Colonic mucosa (tissue), 4 donors: ENCODE results near the gene DMRTB1. TPM values are rescaled to one million over a fixed set of nuclear protein-coding genes. Genes with fewer than 3 reads are reported as not detected.

Source experiments
- DNase-seq: peaks from one replicate; pipeline ENCODE4 v3.0.0-alpha.2; 2020
- H3K27ac ChIP-seq: fragments of 200-600 bp; one replicate; pipeline ENCODE4 v1.8.0; 2021
- H3K27me3 ChIP-seq: fragments of 200-600 bp; one replicate; pipeline ENCODE4 v1.8.0; 2021
- H3K36me3 ChIP-seq: fragments of 200-600 bp; one replicate; pipeline ENCODE4 v1.8.0; 2021
- H3K4me1 ChIP-seq: fragments of 200-600 bp; one replicate; pipeline ENCODE4 v1.8.0; 2021; ENCODE audit warnings: mild to moderate bottlenecking
- H3K4me3 ChIP-seq: fragments of 200-600 bp; one replicate; pipeline ENCODE4 v1.8.0; 2021
- H3K9ac ChIP-seq, 2 donors: one replicate each; pipeline ENCODE4 v1.7.0; 2013; ENCODE audit warnings: control low read depth in 2 of 2, low read depth in 2 of 2, low read length in 2 of 2
- H3K9me3 ChIP-seq: fragments of 200-600 bp; one replicate; pipeline ENCODE4 v1.8.0; 2021
- intact Hi-C: fragments of 100-400 bp; cut with DNase I; formaldehyde crosslinking; loops from one replicate; pipeline ENCODE4 v1.14.1; 2022
- total RNA-seq, 2 donors: library from RNA; stranded (reverse); fragmentation: NEBNext Ultra II Directional in 1 of 2; extraction: Animal tissue kit (Norgen Biotek cat#: 25700) in 1 of 2; gene quantifications; one replicate each; pipeline ENCODE4 v1.2.1, GENCODE V29; 2021
- TF ChIP-seq, protein P1 (sequence below): fragments of 200-600 bp; IDR thresholded peaks from one replicate; pipeline ENCODE4 v1.8.0; 2022; ENCODE audit warnings: antibody characterized with exemption, mild to moderate bottlenecking
- donor health status: healthy.
- donor health status: DM: no; HTN: no; CAD: no.
- donor health status: DM: no; HTN: no; CAD: no.

The DMRTB1 gene
- total RNA-seq, 2 donors from 2014 or later, result not detected

DNA sequence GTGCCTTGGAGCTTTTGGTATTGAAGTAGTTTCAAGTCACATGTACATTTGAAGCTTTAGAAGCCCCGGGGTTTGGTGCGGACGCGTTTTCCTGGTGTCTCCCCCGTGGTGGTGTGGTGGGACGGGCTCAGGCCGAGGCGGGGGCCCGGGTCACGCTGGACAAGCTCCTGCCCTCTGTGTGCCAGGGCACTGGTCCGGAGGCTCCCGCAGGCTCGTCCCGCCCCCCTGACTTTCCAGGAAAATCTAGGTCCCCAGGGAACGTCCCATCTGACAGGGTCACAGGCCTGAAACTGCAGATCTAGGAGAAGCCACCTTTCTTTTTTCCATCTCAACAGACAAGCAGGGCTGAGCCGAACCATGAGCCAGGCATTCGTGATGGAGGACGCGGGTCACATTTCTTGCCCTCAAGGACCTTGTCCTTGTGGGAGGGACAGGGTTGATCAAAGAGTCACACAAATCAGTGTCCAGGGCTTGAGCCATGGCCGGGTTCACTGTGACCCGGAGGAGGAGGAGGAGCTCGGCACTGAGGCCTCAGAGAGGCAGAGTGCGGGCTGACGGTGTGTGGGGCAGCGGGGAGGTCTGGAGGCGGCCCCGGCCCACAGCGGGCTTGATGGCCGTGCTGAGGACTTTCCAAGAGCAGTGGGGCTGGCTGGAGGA lies 1.6 kb downstream of the DMRTB1 start:
- DNase-seq, result no peak
- intact Hi-C loops, result no loop called here
- H3K4me1 ChIP-seq, result no peaks in the 10 kb centered on the region

GRCh38 chr1:53461323-53462044 lies 2.3 kb downstream of the DMRTB1 start:
- no peaks in the 10 kb centered on the region for H3K27me3 ChIP-seq
- H3K4me3 ChIP-seq, result no peak overlapping the region
- DNase-seq, result no peak
- intact Hi-C loops, result no loop called here
- H3K27ac ChIP-seq, result no peak overlapping the region
- H3K9me3 ChIP-seq, result no peaks in the 10 kb centered on the region
- no peaks in the 10 kb centered on the region for H3K4me1 ChIP-seq
- H3K36me3 ChIP-seq, result no peaks in the 10 kb centered on the region
- TF ChIP-seq, protein P1, sequence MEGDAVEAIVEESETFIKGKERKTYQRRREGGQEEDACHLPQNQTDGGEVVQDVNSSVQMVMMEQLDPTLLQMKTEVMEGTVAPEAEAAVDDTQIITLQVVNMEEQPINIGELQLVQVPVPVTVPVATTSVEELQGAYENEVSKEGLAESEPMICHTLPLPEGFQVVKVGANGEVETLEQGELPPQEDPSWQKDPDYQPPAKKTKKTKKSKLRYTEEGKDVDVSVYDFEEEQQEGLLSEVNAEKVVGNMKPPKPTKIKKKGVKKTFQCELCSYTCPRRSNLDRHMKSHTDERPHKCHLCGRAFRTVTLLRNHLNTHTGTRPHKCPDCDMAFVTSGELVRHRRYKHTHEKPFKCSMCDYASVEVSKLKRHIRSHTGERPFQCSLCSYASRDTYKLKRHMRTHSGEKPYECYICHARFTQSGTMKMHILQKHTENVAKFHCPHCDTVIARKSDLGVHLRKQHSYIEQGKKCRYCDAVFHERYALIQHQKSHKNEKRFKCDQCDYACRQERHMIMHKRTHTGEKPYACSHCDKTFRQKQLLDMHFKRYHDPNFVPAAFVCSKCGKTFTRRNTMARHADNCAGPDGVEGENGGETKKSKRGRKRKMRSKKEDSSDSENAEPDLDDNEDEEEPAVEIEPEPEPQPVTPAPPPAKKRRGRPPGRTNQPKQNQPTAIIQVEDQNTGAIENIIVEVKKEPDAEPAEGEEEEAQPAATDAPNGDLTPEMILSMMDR, result no peak
- no peak overlapping the region for H3K9ac ChIP-seq

More for the DNA sequence above, 1.6 kb downstream of the DMRTB1 start:
- H3K27ac ChIP-seq, result no peak overlapping the region
- H3K36me3 ChIP-seq, result no peaks in the 10 kb centered on the region
- H3K9me3 ChIP-seq, result no peaks in the 10 kb centered on the region
- TF ChIP-seq, protein P1, result no peak
- no peak overlapping the region for H3K4me3 ChIP-seq
- no peak overlapping the region for H3K9ac ChIP-seq
- H3K27me3 ChIP-seq, result no peaks in the 10 kb centered on the region

- H3K27ac ChIP-seq, result no peak overlapping the region
- H3K4me1 ChIP-seq, result no peaks in the 10 kb centered on the region
- no peak for DNase-seq
- H3K27me3 ChIP-seq, result no peaks in the 10 kb centered on the region
- H3K9me3 ChIP-seq, result no peaks in the 10 kb centered on the region
- no peak overlapping the region for H3K4me3 ChIP-seq
- intact Hi-C loops, result no loop called here
- TF ChIP-seq, protein P1, result no peak
- no peak overlapping the region for H3K9ac ChIP-seq
- H3K36me3 ChIP-seq, result no peaks in the 10 kb centered on the region
These were observed 3.0 kb downstream of the DMRTB1 start for GRCh38 chr1:53462193-53462592.

DNA sequence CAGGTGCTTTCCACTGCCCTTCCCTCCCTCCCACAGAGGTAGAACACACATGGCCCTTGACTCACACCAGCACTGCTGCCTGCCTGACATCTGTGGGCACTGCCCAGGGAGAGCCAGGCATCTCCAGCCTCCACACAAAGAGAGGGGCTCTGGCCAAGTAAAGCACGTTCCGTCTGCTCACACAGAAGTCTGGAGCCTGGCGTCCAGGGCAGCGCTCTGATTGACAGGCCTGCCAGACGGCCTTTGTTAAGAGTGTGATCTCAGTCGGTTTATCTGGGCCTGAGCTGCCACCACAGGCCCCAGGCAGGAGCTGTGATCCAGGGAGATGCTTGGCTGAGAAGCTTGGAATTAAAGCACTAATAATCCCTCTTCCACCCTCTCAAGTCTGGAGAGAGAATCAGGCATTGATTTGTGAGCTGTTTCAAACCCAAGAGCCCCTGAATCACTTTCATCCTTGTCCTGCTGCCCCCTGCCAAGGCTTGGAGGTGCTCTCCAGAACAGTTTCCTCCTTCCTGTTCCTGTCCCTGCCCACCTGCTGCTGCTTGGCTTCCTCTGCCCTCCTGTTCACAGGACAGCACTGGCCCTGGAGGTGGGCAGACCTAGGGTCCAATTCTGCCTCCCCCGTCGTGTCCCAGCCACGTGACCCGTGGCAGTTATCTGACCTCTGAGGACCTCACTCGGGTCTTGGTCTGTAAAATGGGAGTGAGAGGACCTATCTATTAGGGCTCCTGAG lies 3.7 kb downstream of the DMRTB1 start:
- no peak overlapping the region for H3K9ac ChIP-seq
- TF ChIP-seq, protein P1, result no peak
- H3K4me3 ChIP-seq, result no peak overlapping the region
- H3K27ac ChIP-seq, result no peak overlapping the region
- H3K4me1 ChIP-seq, result no peaks in the 10 kb centered on the region
- H3K9me3 ChIP-seq, result no peaks in the 10 kb centered on the region
- intact Hi-C loops, result no loop called here
- no peak for DNase-seq
- no peaks in the 10 kb centered on the region for H3K36me3 ChIP-seq
- no peaks in the 10 kb centered on the region for H3K27me3 ChIP-seq

GRCh38 chr1:53463961-53464899 lies 5.0 kb downstream of the DMRTB1 start:
- Histone ChIP-seq H3K27me3 (no peaks in the 10 kb centered on the region), H3K27ac (no peak overlapping the region), H3K9ac (no peak overlapping the region), H3K4me3 (no peak overlapping the region), H3K36me3 (no peaks in the 10 kb centered on the region), H3K9me3 (no peaks in the 10 kb centered on the region), H3K4me1 (no peaks in the 10 kb centered on the region)
- intact Hi-C loops, result no loop called here
- TF ChIP-seq, protein P1, result no peak
- DNase-seq, result no peak
